ENCODE data around the gene ARHGAP22. TPM values are rescaled to one million over a fixed set of nuclear protein-coding genes. Genes with fewer than 3 reads are reported as not detected.

The ARHGAP22 gene
- total and polyA plus RNA-seq, 2 of the 4 experiments (the other 2 are of a cell fraction) = 28.3 to 30.2 TPM

- no peak overlapping the region for H4K5ac ChIP-seq (ENCODE audit: low read depth, low read length)
- no peak overlapping the region for H3K4me3 ChIP-seq (ENCODE audit: insufficient read depth, low read depth, low read length)
- WGBS, 2 experiments (ENCODE audit: extremely low coverage in 2 of 2, insufficient read length in 1 of 2) = no CpG with 5 or more reads among the region's 4 CpGs
- DNase-seq = no peak
- H3K4me1 ChIP-seq (ENCODE audit: control insufficient read depth, insufficient read depth, low read length) = peaks cover 17% of the 10 kb centered on the region
- no peak overlapping the region for H3K56ac ChIP-seq (ENCODE audit: extremely low read depth, insufficient read depth, low read length)
- CTCF ChIA-PET = no interaction called here
- intact Hi-C loops (cut with micrococcal nuclease) = no loop called here
- H3K14ac ChIP-seq (replicated peaks; ENCODE audit: low read depth, low read length) = no peak overlapping the region
- H3K27ac ChIP-seq (ENCODE audit: insufficient read depth, low read length) = no peak overlapping the region
- no peak overlapping the region for H3K4ac ChIP-seq (ENCODE audit: low read depth, low read length)
- POLR2A ChIA-PET (ENCODE audit: unreplicated experiment) = no interaction called here
- no peak overlapping the region for H2AFZ ChIP-seq (replicated peaks; ENCODE audit: low read length, poor library complexity)
- dilution Hi-C loops (cut with HindIII; ENCODE audit: low sequenced_read_pairs, unreplicated experiment) = no loop called here
- no peak for TF ChIP-seq BHLHE40 (IDR thresholded peaks at IDR 0.05; ENCODE audit: low read depth, low read length)
- no peak for TF ChIP-seq CEBPB (IDR thresholded peaks at IDR 0.05; ENCODE audit: low read depth, low read length)
- no peak for TF ChIP-seq SMC3 (IDR thresholded peaks at IDR 0.05; ENCODE audit: low read depth, low read length)
- H4K8ac ChIP-seq (ENCODE audit: low read depth in 2 of 2, low read length in 2 of 2) = no peak overlapping the region
- no peak overlapping the region for H3K4me2 ChIP-seq (ENCODE audit: low read depth, low read length)
- no peak overlapping the region for H3K23ac ChIP-seq (ENCODE audit: low read depth, low read length)
- H3K27me3 ChIP-seq (ENCODE audit: control insufficient read depth, insufficient read depth, low read length) = no peaks in the 10 kb centered on the region
- no peak overlapping the region for H2AK9ac ChIP-seq (replicated peaks; ENCODE audit: low read depth, low read length, poor library complexity)
- H3K36me3 ChIP-seq (ENCODE audit: control insufficient read depth, insufficient read depth, low read length) = no peaks in the 10 kb centered on the region
- ATAC-seq (ENCODE audit: low read depth) = no peak
- H2BK5ac ChIP-seq (ENCODE audit: low read depth, low read length, poor library complexity, severe bottlenecking) = no peak overlapping the region
- no peak overlapping the region for H2BK120ac ChIP-seq (ENCODE audit: low read depth, low read length)
- peaks cover 12% of the 10 kb centered on the region; the same call in 1 of the 2 replicates for H3K9me1 ChIP-seq (ENCODE audit: insufficient read depth, low read length)
- H2BK15ac ChIP-seq (ENCODE audit: low read depth, low read length) = no peak overlapping the region
- no TSS peak for BruUV-seq (replicated peaks)
- no peak overlapping the region for H3K18ac ChIP-seq (ENCODE audit: low read depth, low read length)
- H3K9me3 ChIP-seq (ENCODE audit: control insufficient read depth, insufficient read depth, low read length) = no peaks in the 10 kb centered on the region
- peaks cover 20 to 71% of the 10 kb centered on the region in 2 experiments for H3K79me1 ChIP-seq (ENCODE audit: low read depth in 1 of 2, low read length in 2 of 2)
- no peak overlapping the region for H2BK20ac ChIP-seq (ENCODE audit: low read depth, low read length)
- peaks cover 14% of the 10 kb centered on the region for H4K20me1 ChIP-seq (ENCODE audit: insufficient read depth, low read length)
- in situ Hi-C loops (cut with MboI; ENCODE audit: low sequenced_read_pairs) = no loop called here
- H4K91ac ChIP-seq (ENCODE audit: insufficient read depth, low read depth, low read length) = no peak overlapping the region
- H2AK5ac ChIP-seq (ENCODE audit: low read depth, low read length) = no peak overlapping the region
- H3K9ac ChIP-seq (ENCODE audit: low read depth, low read length) = no peak overlapping the region
These were observed 137.2 kb downstream of the ARHGAP22 start for GRCh38 chr10:48467669-48468068.

Data from IMR-90 (cell line).